ENCODE measurements around the gene ANKMY1. TPM values are rescaled to one million over a fixed set of nuclear protein-coding genes. Genes with fewer than 3 reads are reported as not detected.
"Not testable (repeated sequence)": the region's sequence is repeated elsewhere in the genome, so short reads cannot be mapped to it uniquely, and the experiment has no call there.

Gene ANKMY1
- polyA plus RNA-seq, 2 of the 4 experiments (the other 2 are of a cell fraction) = 10.6 to 16.5 TPM

DNA sequence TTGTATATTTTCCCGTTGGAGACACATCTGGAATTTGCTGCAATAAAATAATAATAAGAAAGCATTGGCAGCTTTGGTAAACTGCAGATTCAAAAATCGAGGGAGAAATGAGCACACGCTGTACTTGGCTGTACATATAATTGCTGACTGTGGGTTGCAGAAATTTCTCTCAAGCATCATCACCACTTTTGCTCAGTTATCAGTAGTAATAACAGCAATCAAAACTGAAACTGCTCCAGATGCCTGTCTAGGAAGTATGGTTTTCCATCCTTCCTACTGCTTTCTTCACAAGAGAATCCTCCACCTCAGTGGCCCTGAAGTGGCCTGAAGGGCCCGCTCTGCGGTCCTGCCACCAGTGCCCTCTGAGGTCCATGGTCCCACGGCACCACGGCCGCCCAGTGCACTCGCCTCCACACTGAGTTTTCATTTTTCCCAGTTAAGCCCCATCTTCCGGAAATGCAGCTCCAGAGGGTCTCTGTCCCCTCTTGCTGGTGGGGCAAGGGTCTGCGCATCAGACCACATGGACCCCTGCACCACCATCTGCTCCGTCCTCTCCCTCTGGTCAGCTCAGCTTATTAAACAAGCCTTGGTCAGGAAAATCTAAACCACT lies 6.3 kb upstream of the ANKMY1 start (continued):
- TF ChIP-seq POLR2AphosphoS2 (conservative IDR thresholded peaks at IDR 0.05; ENCODE audit: low read length) (no peak), RAD21 (conservative IDR thresholded peaks at IDR 0.05 in 1 of 2, IDR thresholded peaks at IDR 0.05 in 1 of 2) (no peak), PHF8 (IDR thresholded peaks at IDR 0.05; ENCODE audit: borderline replicate concordance, low read depth) (no peak)

DNA sequence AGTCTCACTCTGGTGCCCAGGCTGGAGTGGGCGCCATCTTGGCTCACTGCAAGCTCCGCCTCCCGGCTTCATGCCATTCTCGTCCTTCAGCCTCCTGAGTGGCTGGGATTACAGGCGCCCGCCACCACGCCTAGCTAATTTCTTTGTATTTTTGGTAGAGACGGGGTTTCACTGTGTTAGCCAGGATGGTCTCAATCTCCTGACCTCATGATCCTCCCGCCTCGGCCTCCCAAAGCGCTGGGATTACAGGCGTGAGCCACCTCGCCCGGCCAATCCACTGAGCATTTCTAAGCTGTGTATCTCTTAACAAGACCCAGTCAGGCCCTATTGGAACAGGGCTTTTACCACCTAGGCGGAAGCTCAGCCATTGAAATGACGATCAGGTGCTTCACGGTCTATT lies 5.4 kb upstream of the ANKMY1 start:
- H3K27ac ChIP-seq; POLR2A ChIA-PET; FAIRE-seq; ATAC-seq; H3K4me2 ChIP-seq; H3K9me3 ChIP-seq; DNase-seq (ENCODE audit: low read depth in 1 of 2, low spot score in 1 of 2); H3K4me3 ChIP-seq: not testable (repeated sequence)
- WGBS (ENCODE audit: missing lambda C conversion rate) = 95% methylated on average over 17 of the region's 17 CpGs
- H3K4me1 ChIP-seq = peaks cover 55% of the 10 kb centered on the region
- CTCF ChIA-PET = interaction anchor here (1.1 to 1.3 kb wide), 3 partner anchors 10 to 331 kb away, joined by 4 to 5 read pairs (median 4); no protein-coding TSS in a partner anchor

DNA sequence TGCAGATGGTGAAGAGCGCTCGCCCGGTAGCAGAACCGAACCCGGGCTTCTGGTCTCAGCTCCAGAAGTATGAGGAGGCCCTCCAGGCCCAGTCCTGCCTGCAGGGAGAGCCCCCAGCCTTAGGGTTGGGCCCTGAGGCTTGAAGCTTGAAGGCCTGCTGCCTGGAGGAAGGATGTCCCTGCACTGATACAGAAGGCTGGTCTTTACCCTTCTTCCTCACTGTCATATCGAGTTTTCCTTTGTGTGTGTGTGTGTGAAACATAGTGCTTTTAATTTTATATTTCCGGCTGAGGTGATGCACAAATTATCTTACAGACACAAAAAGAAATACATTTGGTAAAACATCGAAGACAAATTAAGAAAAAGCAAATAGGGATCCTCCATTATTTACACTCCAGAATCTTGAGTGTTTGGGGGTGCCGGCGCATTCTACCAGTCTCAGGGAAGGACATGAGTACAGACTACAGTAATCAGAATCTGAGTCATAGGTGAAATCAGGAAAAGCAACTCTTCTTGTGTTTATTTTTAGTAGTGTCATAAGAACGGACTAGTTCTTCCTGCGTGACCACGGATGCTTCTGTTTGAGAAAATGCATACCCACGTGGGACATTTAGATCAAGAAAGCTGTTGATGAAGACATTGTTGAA lies 3.7 kb upstream of the ANKMY1 start:
- Histone ChIP-seq H3K4me3 (peak overlapping the region; percentile 87), H3K27ac (peak overlapping the region; percentile 80 to 100), H3K4me1 (peaks cover 44% of the 10 kb centered on the region), H3K4me2 (peak overlapping the region; percentile 85), H3K9me3 (no peaks in the 10 kb centered on the region)
- 3% methylated on average over 14 of the region's 14 CpGs for WGBS (ENCODE audit: missing lambda C conversion rate)
- peak in 1 of 2 experiments; percentile 53 for DNase-seq (ENCODE audit: low read depth in 1 of 2, low spot score in 1 of 2)
- CTCF ChIA-PET = interaction anchor here (1.4 to 1.7 kb wide), 2 partner anchors 47 to 329 kb away, joined by 4 to 6 read pairs; no protein-coding TSS in a partner anchor
- peak in 1 of 2 experiments; percentile 5; a peak in 3 of 6 replicates for ATAC-seq
- TF ChIP-seq, protein P1, sequence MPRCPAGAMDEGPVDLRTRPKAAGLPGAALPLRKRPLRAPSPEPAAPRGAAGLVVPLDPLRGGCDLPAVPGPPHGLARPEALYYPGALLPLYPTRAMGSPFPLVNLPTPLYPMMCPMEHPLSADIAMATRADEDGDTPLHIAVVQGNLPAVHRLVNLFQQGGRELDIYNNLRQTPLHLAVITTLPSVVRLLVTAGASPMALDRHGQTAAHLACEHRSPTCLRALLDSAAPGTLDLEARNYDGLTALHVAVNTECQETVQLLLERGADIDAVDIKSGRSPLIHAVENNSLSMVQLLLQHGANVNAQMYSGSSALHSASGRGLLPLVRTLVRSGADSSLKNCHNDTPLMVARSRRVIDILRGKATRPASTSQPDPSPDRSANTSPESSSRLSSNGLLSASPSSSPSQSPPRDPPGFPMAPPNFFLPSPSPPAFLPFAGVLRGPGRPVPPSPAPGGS (IDR thresholded peaks at IDR 0.05) = 0 out of 3 replicates have a peak, but pooled peaks have one; percentile 37
- TF ChIP-seq RAD21 (conservative IDR thresholded peaks at IDR 0.05 in 1 of 2, IDR thresholded peaks at IDR 0.05 in 1 of 2) (no peak), USF2 (IDR thresholded peaks at IDR 0.05) (peak; percentile 6; the same call in 1 of the 2 replicates), JUN (IDR thresholded peaks at IDR 0.05) (0 out of 5 replicates have a peak, but pooled peaks of 1 of the 2 experiments have one; percentile 2), FOSL2 (IDR thresholded peaks at IDR 0.05) (no peak), FOSL2 (CRISPR knock-in tag; IDR thresholded peaks at IDR 0.05) (peak; percentile 37; the same call in 1 of the 2 replicates)
- POLR2A ChIA-PET = interaction anchor here (0.9 to 2.2 kb wide), 4 partner anchors 10 to 47 kb away, joined by 3 to 38 read pairs (median 10); partner anchors contain the start of gene CAPN10
- FAIRE-seq = no peak

DNA sequence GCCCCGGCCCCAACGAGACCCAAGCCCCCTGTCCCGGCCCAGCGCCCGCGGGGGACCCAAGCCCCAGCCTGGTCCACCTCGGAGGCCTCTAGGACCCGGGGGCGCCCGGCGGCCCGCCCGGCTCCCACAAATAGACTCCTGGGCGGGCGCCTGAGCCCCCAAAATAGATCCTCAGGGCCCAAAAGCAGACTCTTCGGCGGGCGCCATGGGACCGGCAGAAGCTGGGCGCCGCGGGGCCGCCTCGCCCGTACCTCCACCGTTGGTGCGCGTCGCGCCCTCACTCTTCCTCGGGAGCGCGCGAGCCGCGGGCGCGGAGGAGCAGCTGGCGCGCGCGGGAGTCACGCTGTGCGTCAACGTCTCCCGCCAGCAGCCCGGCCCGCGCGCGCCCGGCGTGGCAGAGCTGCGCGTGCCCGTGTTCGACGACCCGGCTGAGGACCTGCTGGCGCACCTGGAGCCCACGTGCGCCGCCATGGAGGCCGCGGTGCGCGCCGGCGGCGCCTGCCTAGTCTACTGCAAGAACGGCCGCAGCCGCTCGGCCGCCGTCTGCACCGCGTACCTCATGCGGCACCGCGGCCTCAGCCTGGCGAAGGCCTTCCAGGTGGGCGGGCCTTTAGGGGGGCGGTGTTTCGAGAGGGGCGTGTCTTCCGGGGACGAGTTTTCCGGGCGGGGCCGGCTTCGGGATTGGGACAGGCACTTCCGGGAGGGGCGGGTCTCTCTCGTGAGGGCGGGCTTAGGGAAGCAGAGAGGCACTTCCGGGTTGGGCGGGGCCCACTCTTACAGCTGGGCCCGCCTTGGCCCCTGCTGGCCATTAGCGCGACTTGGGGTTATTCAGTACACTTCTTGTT lies 2.9 kb upstream of the ANKMY1 start:
- DNase-seq (ENCODE audit: low read depth in 1 of 2, low spot score in 1 of 2) (peak; percentile 74 to 98), ATAC-seq (peak; percentile 68 to 82), FAIRE-seq (no peak)
- peak overlapping the region; percentile 87 for H3K4me3 ChIP-seq
- CTCF ChIA-PET = interaction anchor here (0.7 to 1.7 kb wide), 3 partner anchors 15 to 328 kb away, joined by 3 to 6 read pairs (median 4); no protein-coding TSS in a partner anchor
- peaks cover 39% of the 10 kb centered on the region for H3K4me1 ChIP-seq
- H3K27ac ChIP-seq = peak overlapping the region; percentile 98 to 100
- peak overlapping the region; percentile 85 for H3K4me2 ChIP-seq
- POLR2A ChIA-PET = interaction anchor here (0.8 to 2.2 kb wide), 5 partner anchors 10 to 173 kb away, joined by 3 to 38 read pairs (median 4); partner anchors contain the start of gene CAPN10
- H3K9me3 ChIP-seq = no peaks in the 10 kb centered on the region
- under 1% methylated on average over 19 of the region's 101 CpGs for WGBS (ENCODE audit: missing lambda C conversion rate)
- TF ChIP-seq PHF8 (IDR thresholded peaks at IDR 0.05; ENCODE audit: borderline replicate concordance, low read depth) = peak; percentile 92
- TF ChIP-seq POLR2A (IDR thresholded peaks at IDR 0.05; ENCODE audit: low read length) = peak; percentile 78
- peak; percentile 82 for TF ChIP-seq MYC (IDR thresholded peaks at IDR 0.05; ENCODE audit: borderline replicate concordance, low read length)
- peak; percentile 92 for TF ChIP-seq MAX (IDR thresholded peaks at IDR 0.05)
- TF ChIP-seq NPAS2 (CRISPR knock-in tag; IDR thresholded peaks at IDR 0.05; ENCODE audit: borderline replicate concordance) = peak; percentile 41; the same call in 1 of the 2 replicates
- TF ChIP-seq, protein P2, sequence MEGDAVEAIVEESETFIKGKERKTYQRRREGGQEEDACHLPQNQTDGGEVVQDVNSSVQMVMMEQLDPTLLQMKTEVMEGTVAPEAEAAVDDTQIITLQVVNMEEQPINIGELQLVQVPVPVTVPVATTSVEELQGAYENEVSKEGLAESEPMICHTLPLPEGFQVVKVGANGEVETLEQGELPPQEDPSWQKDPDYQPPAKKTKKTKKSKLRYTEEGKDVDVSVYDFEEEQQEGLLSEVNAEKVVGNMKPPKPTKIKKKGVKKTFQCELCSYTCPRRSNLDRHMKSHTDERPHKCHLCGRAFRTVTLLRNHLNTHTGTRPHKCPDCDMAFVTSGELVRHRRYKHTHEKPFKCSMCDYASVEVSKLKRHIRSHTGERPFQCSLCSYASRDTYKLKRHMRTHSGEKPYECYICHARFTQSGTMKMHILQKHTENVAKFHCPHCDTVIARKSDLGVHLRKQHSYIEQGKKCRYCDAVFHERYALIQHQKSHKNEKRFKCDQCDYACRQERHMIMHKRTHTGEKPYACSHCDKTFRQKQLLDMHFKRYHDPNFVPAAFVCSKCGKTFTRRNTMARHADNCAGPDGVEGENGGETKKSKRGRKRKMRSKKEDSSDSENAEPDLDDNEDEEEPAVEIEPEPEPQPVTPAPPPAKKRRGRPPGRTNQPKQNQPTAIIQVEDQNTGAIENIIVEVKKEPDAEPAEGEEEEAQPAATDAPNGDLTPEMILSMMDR (IDR thresholded peaks at IDR 0.05) = no peak
- TF ChIP-seq, protein P3, sequence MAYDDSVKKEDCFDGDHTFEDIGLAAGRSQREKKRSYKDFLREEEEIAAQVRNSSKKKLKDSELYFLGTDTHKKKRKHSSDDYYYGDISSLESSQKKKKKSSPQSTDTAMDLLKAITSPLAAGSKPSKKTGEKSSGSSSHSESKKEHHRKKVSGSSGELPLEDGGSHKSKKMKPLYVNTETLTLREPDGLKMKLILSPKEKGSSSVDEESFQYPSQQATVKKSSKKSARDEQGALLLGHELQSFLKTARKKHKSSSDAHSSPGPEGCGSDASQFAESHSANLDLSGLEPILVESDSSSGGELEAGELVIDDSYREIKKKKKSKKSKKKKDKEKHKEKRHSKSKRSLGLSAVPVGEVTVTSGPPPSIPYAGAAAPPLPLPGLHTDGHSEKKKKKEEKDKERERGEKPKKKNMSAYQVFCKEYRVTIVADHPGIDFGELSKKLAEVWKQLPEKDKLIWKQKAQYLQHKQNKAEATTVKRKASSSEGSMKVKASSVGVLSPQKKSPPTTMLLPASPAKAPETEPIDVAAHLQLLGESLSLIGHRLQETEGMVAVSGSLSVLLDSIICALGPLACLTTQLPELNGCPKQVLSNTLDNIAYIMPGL (CRISPR knock-in tag; IDR thresholded peaks at IDR 0.05; ENCODE audit: borderline replicate concordance) = no peak; the same call in 1 of the 2 replicates
- TF ChIP-seq TP53 (CRISPR knock-in tag; IDR thresholded peaks at IDR 0.05) = 0 out of 2 replicates have a peak, but pooled peaks have one; percentile 33
- TF ChIP-seq, protein P1 (IDR thresholded peaks at IDR 0.05) = peak; percentile 64; the same call in 2 of the 3 replicates
- TF ChIP-seq KDM5A (IDR thresholded peaks at IDR 0.05) = no peak
